ENCODE results near the gene RNF115. TPM values are rescaled to one million over a fixed set of nuclear protein-coding genes. Genes with fewer than 3 reads are reported as not detected.
"Not testable (repeated sequence)": the region's sequence is repeated elsewhere in the genome, so short reads cannot be mapped to it uniquely, and the experiment has no call there.

The RNF115 gene
- total RNA-seq, 1 experiment from 2014 or later: 9.5 TPM

GRCh38 chr1:145760395-145760949 is 63.4 kb downstream of the RNF115 start:
- H3K79me2 ChIP-seq (ENCODE audit: insufficient read depth, low read length); RAD21 ChIA-PET (ENCODE audit: low non-redundant PET in 1 of 2, low total read pairs in 2 of 2, uncharacterized antibody in 2 of 2, unreplicated experiment in 2 of 2); H3K4me2 ChIP-seq (ENCODE audit: low read length); H3K9me3 ChIP-seq (ENCODE audit: control insufficient read depth in 1 of 2, insufficient read depth in 1 of 2, low read depth in 1 of 2, low read length in 2 of 2); CTCF ChIA-PET; H3K9me2 ChIP-seq (ENCODE audit: insufficient read depth); POLR2A ChIA-PET; BruUV-seq (replicated peaks); H3K4me1 ChIP-seq (ENCODE audit: control insufficient read depth in 1 of 2, insufficient read depth in 2 of 2, low read length in 2 of 2); H3K4me3 ChIP-seq (replicated peaks in 1 of 2; ENCODE audit: low read depth in 1 of 2, low read length in 2 of 2); intact Hi-C loops (cut with micrococcal nuclease); H2AFZ ChIP-seq (ENCODE audit: low read depth, low read length, poor library complexity, severe bottlenecking); H4K20me1 ChIP-seq (ENCODE audit: insufficient read depth); H3K27me3 ChIP-seq (ENCODE audit: insufficient read depth, low read length); DNase-seq (ENCODE audit: low read depth, low spot score); H3K36me3 ChIP-seq (ENCODE audit: control insufficient read depth in 1 of 2, insufficient read depth in 2 of 2, low read length in 2 of 2); H3K9ac ChIP-seq (ENCODE audit: low read length); ATAC-seq; H3K27ac ChIP-seq (ENCODE audit: low read depth, low read length): not testable (repeated sequence)

GRCh38 chr1:145759721-145760120 is 64.2 kb downstream of the RNF115 start:
- Histone ChIP-seq H3K27me3 (ENCODE audit: insufficient read depth, low read length) (no peaks in the 10 kb centered on the region), H4K20me1 (ENCODE audit: insufficient read depth) (no peaks in the 10 kb centered on the region), H3K9me3 (ENCODE audit: control insufficient read depth in 1 of 2, insufficient read depth in 1 of 2, low read depth in 1 of 2, low read length in 2 of 2) (peaks cover 0 to 4% of the 10 kb centered on the region in 2 experiments; a peak in 1 of 4 replicates), H3K4me2 (ENCODE audit: low read length) (no peak overlapping the region), H3K4me3 (replicated peaks in 1 of 2; ENCODE audit: low read depth in 1 of 2, low read length in 2 of 2) (no peak overlapping the region), H3K27ac (ENCODE audit: low read depth, low read length) (no peak overlapping the region), H3K4me1 (ENCODE audit: control insufficient read depth in 1 of 2, insufficient read depth in 2 of 2, low read length in 2 of 2) (no peaks in the 10 kb centered on the region), H3K79me2 (ENCODE audit: insufficient read depth, low read length) (no peaks in the 10 kb centered on the region), H3K9me2 (ENCODE audit: insufficient read depth) (no peaks in the 10 kb centered on the region), H3K9ac (ENCODE audit: low read length) (no peak overlapping the region), H2AFZ (ENCODE audit: low read depth, low read length, poor library complexity, severe bottlenecking) (no peak overlapping the region), H3K36me3 (ENCODE audit: control insufficient read depth in 1 of 2, insufficient read depth in 2 of 2, low read length in 2 of 2) (peaks cover 0 to 8% of the 10 kb centered on the region in 2 experiments; a peak in 1 of 4 replicates)
- ATAC-seq (no peak), DNase-seq (ENCODE audit: low read depth, low spot score) (no peak)
- RAD21 ChIA-PET (ENCODE audit: low non-redundant PET in 1 of 2, low total read pairs in 2 of 2, uncharacterized antibody in 2 of 2, unreplicated experiment in 2 of 2): no interaction called here
- intact Hi-C loops (cut with micrococcal nuclease): no loop called here
- POLR2A ChIA-PET: no interaction called here
- no peak for TF ChIP-seq TCF7L2 (IDR thresholded peaks at IDR 0.05; ENCODE audit: borderline replicate concordance, extremely low read depth, insufficient read depth, insufficient read length)
- TF ChIP-seq POLR2A (IDR thresholded peaks at IDR 0.05; ENCODE audit: borderline replicate concordance, extremely low read depth, insufficient read depth, insufficient read length): no peak
- no peak for TF ChIP-seq CTCF (IDR thresholded peaks at IDR 0.05 in 2 of 3, conservative IDR thresholded peaks at IDR 0.05 in 1 of 3; ENCODE audit: borderline replicate concordance in 1 of 3, insufficient read depth in 1 of 3, low read depth in 2 of 3, low read length in 2 of 3)
- no peak for TF ChIP-seq ZNF274 (IDR thresholded peaks at IDR 0.05; ENCODE audit: low read depth, low read length)
- no peak for TF ChIP-seq SRF (IDR thresholded peaks at IDR 0.05; ENCODE audit: low read depth)
- TF ChIP-seq JUND (IDR thresholded peaks at IDR 0.05): no peak
- TF ChIP-seq EGR1 (IDR thresholded peaks at IDR 0.05; ENCODE audit: low read depth): no peak
- TF ChIP-seq POLR2AphosphoS5 (IDR thresholded peaks at IDR 0.05; ENCODE audit: low read depth, low read length): no peak
- no TSS peak for BruUV-seq (replicated peaks)
- CTCF ChIA-PET: no interaction called here

Data from HCT116 (cell line).